ENCODE data around the gene TTN.
"Not testable (repeated sequence)": the region's sequence is repeated elsewhere in the genome, so short reads cannot be mapped to it uniquely, and the experiment has no call there.

TTN gene

DNA sequence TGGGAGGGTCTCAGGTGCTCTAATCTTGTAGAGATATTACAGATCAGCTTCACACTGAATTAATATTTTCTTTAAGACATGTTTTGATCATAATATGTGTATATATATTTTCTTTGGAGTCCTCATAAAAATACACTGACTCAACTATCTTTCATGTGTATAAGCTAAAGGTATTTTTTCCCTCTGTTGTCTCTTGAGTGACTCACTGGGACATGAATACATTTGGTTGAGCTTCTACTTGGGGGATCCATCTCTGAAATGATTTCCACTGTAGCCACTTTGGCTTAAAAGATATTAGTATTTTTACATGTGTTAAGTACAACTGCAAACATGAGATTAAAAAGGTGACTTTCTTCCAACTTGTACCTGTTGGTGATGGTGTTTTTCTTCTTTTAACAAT, 140.8 kb downstream of the TTN start:
- Histone ChIP-seq H3K27ac (no peak overlapping the region), H3K4me3 (no peak overlapping the region)
- no peak for DNase-seq (ENCODE audit: low spot score)
- TF ChIP-seq, protein P1, sequence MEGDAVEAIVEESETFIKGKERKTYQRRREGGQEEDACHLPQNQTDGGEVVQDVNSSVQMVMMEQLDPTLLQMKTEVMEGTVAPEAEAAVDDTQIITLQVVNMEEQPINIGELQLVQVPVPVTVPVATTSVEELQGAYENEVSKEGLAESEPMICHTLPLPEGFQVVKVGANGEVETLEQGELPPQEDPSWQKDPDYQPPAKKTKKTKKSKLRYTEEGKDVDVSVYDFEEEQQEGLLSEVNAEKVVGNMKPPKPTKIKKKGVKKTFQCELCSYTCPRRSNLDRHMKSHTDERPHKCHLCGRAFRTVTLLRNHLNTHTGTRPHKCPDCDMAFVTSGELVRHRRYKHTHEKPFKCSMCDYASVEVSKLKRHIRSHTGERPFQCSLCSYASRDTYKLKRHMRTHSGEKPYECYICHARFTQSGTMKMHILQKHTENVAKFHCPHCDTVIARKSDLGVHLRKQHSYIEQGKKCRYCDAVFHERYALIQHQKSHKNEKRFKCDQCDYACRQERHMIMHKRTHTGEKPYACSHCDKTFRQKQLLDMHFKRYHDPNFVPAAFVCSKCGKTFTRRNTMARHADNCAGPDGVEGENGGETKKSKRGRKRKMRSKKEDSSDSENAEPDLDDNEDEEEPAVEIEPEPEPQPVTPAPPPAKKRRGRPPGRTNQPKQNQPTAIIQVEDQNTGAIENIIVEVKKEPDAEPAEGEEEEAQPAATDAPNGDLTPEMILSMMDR (IDR thresholded peaks at IDR 0.05) = no peak

DNA sequence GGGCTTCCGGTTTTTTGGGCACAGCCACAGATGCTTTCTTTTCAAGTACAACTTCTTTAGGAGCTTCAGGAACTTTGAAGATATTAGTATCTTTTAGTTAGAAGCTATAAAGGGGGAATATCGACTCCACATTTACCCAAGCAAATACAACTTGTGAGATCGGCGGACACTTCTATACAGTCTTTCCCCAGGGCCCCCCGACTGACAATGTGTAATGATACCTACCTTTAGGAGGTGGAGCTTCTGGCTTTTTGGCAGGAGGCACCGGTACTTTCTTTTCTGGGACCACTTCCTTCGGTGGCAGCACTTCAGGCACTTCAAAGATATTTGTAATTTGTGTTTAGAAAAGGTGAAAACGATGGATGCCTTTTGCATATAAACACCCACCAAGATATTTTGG, 148.7 kb downstream of the TTN start:
- H3K4me3 ChIP-seq; DNase-seq (ENCODE audit: low spot score); H3K27ac ChIP-seq: not testable (repeated sequence)

DNA sequence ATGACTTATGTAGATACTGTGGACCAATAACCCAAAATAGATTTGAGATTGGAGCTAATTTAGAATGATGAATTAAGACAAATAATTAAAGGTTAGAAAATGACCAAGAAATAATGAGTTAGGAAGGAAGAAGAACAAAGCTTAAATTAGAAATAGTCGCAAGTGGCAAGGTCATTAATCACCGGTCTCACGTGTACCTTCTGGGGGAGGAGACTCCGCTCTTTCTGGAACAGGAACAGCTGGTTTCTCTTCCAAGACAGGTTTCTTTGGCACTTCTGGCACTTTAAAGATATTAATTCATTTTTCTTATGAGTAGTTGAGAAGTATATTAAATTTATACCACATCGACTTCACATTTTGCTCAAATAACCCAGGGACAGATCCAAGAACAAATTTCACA, 156.7 kb downstream of the TTN start:
- Histone ChIP-seq H3K4me3 (no peak overlapping the region), H3K27ac (no peak overlapping the region)
- no peak for DNase-seq (ENCODE audit: low spot score)
- TF ChIP-seq, protein P1 (IDR thresholded peaks at IDR 0.05) = no peak

DNA sequence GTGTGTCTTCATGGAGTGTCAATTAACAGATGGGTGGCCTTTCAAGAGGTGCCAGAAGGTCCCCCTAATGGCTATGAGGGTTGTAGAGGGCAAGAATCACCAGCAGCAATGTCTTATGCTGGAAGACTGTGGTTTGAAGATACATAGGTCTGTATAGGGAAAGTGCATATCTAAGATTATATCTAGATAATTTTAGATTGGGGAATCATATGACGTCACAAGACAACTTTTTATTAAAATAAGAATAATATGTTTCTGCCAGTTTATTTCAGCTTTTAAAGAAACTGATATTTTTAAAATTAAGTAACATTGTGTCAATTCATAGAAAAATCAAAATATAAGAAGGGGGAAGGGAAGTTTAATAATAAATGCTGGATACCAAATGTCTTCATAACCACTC, 162.3 kb downstream of the TTN start:
- Histone ChIP-seq H3K27ac (no peak overlapping the region), H3K4me3 (no peak overlapping the region)
- TF ChIP-seq, protein P1 (IDR thresholded peaks at IDR 0.05) = no peak
- DNase-seq (ENCODE audit: low spot score) = no peak

DNA sequence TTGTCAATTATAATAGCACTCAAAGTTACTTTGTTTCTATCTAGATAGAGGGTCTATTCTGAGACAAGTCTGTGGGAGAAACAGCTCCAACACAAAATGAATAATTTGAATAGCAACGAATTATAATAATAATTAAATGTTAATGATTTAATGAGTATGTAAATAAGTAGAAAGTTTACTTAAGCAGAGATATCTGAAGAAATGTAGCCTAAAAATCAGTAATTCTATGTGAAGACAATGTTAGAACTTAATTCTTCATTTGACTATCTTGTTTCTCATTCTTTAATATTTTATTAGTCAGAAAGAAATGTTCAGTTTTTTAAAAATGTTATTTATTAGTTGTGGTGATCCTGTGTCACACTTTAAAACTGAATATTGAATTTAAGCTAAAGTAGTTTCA, 165.7 kb downstream of the TTN start:
- no peak for DNase-seq (ENCODE audit: low spot score)
- TF ChIP-seq, protein P1 (IDR thresholded peaks at IDR 0.05) = no peak
- H3K4me3 ChIP-seq = no peak overlapping the region
- no peak overlapping the region for H3K27ac ChIP-seq

DNA sequence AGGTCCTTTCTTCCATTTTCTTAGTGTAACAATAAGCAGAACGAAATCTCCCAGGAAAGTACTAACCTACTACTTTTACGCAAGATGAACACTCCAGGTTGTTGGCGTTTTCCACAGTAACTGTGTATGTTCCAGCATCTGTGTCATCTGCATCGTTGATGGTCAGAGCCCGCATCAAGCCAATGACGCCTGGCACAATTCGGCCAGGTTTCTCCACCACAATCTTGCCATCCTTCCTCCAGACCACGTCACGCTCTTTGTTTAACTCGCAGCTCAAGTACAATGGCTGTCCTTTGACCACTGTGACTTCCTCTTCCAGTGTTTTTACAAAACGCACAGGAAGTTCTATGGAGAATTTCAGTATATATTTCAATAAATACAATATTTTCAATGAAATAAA, 171.3 kb downstream of the TTN start:
- TF ChIP-seq, protein P1 (IDR thresholded peaks at IDR 0.05) = no peak
- no peak for DNase-seq (ENCODE audit: low spot score)
- Histone ChIP-seq H3K27ac (no peak overlapping the region), H3K4me3 (no peak overlapping the region)

DNA sequence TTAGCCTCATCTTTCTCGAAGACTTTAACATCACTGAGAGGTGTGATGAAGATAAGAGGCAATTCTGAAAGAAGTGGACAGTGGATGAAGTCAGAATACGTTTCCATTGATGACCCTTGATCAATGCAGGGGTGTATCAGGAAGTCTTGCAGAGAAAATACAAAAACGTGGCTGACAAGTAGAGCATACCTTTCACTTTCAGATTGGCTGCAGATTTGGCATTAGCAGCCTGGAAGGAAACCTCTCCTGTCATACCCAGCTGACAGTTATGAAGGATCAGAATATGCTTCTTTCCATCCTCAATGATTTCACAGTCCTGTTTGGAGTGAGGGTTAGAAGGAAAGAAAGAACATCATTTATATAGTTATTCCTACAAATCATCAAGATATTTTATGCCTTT, 174.5 kb downstream of the TTN start:
- no peak for DNase-seq (ENCODE audit: low spot score)
- TF ChIP-seq, protein P1 (IDR thresholded peaks at IDR 0.05) = no peak
- no peak overlapping the region for H3K27ac ChIP-seq
- no peak overlapping the region for H3K4me3 ChIP-seq

DNA sequence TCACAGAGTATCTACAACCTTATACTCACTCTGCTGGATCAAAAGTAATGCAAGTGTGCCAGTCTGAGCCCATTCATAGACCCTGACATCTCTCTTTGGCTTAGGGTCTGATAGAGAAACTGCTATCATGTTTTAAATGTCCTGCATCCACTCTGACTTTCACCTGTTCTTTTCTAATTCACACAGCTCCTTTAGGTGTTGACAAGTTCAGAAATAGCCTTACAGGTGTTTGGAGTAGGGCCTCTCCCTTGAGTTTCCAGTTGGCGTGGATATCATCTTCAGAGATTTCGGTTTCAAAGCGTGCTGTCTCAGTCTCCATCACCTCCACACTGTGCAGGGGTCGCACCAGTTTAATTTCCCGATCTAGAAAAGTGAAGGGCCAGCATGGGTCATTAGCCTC, 176.6 kb downstream of the TTN start:
- no peak overlapping the region for H3K27ac ChIP-seq

More for the DNA sequence above, 176.6 kb downstream of the TTN start:
- DNase-seq (ENCODE audit: low spot score) = no peak
- no peak overlapping the region for H3K4me3 ChIP-seq
- TF ChIP-seq, protein P1 (IDR thresholded peaks at IDR 0.05) = no peak
